HG03280 (cell line): ENCODE data around the gene STK36.

Experiments used
- ATAC-seq: cut with Tn5 transposase; IDR thresholded peaks from one replicate; pipeline ENCODE4 v1.9.1; 2021; ENCODE audit warnings: mild to moderate bottlenecking, moderate library complexity; ENCODE audit not compliant: unreplicated experiment

Gene STK36

GRCh38 chr2:218745160-218745558, 73.3 kb downstream of the STK36 start:
- ATAC-seq, result no peak

GRCh38 chr2:218745559-218746469, 73.9 kb downstream of the STK36 start:
- ATAC-seq, result no peak

- ATAC-seq, result no peak
Observed at GRCh38 chr2:218746470-218746795, 74.5 kb downstream of the STK36 start.

- ATAC-seq, result no peak
Observed at GRCh38 chr2:218746960-218747359, 75.1 kb downstream of the STK36 start.

- no peak for ATAC-seq
Observed at GRCh38 chr2:218748741-218749441, 77.0 kb downstream of the STK36 start.
